Right hindlimb (tissue), 1 donor: ENCODE measurements around the gene CCDC150.
"Not testable (repeated sequence)": the region's sequence is repeated elsewhere in the genome, so short reads cannot be mapped to it uniquely, and the experiment has no call there.

Experiments used
- DNase-seq: peaks from one replicate; pipeline ENCODE4 v3.0.0-alpha.2; 2018

The CCDC150 gene

DNA sequence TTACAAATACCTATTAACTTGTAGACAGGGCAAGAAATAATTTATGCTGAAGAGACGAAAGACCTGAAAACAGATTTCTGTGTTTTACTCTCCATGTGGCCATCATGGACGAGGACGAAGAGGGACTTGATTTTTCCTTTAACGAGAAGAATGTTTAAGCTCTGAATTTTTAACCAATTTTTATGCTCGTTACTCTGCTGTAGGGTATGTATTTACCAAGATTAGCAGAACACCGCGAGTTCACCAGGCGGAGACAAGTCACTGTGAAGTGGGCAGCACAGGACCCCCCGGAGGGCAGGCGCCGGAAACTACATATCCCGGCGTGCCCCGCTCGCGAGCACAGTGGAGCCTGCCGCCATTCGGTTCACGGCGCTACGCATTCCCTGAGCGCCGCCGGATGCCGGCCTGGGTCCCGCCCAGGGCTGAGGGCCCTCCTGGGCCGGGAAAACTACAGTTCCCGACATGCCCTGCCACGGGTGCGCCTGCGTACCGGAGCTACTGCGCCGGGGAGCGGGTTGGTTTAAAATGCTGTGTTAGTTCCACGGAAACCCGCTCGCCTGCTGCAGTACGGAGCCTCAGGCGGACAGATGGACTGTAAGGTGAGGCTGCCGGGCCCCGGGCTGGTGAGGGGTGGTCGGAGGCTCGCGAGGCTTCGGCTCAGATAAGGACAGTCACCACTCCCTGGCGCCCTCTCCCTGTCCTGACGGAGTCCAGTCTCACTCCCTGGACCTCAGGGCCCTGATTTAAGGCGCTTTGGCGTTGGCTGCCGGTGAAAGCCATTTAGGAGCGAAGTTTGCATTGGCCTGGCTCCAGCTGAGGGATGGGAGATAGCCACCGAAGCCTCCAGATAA lies at the start of gene CCDC150:
TSS of gene CCDC150 (plus strand) at position 536 of the 851 bp plus-strand sequence. CDS start at position 588, 52 bp downstream.
- DNase-seq = peak; percentile 97

GRCh38 chr2:196590286-196590685 lies 49.2 kb upstream of the CCDC150 start:
- DNase-seq = no peak

DNA sequence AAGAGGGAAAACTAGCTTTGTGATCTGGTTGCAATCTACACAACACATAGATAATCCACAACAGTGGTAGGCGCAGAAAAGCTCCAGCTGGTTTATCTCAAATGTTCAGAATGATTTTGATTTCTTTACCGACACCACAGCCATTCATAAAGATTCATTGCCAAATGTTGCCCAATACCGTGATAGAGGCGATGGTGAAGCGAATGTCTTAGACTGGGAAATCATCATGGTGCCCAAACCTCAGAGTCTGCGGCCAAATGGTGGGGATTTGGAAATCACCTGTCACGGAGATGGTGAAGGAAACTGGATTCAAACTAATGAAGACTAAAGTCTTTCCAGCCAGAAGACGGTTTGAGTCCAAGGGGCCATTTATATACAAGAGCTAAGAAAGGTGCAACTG lies 48.5 kb upstream of the CCDC150 start:
- no peak for DNase-seq

- DNase-seq = no peak
Measured at GRCh38 chr2:196591621-196592022, 47.9 kb upstream of the CCDC150 start.

DNA sequence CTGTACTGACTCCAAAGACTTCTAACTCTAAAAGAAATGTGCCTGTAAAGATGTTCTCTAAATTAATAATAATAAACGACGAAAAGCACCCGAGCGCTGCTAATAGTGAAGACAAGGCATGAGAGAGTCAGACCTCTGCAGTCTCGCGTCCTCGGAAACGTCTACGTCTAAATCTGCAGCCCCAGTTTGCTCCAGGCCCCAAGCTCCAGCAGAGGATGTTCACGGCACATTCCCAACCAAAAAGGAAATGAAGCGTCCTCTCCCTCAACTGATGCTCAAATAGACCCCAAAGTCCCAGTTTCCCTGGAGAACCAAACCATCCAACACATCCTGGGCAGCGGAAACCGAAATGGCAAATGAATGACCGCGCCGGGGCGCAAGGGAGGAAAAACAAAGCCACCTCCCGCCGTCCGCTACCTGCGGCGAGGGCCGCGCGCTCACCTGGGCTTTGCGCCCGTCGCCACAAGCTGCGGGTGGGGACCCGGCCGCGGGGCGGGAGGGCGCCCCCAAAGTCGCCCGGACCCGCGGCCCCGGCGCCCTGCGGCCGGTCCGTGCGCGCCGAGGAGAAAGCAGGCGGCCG lies 47.1 kb upstream of the CCDC150 start:
- peak; percentile 57 for DNase-seq

DNA sequence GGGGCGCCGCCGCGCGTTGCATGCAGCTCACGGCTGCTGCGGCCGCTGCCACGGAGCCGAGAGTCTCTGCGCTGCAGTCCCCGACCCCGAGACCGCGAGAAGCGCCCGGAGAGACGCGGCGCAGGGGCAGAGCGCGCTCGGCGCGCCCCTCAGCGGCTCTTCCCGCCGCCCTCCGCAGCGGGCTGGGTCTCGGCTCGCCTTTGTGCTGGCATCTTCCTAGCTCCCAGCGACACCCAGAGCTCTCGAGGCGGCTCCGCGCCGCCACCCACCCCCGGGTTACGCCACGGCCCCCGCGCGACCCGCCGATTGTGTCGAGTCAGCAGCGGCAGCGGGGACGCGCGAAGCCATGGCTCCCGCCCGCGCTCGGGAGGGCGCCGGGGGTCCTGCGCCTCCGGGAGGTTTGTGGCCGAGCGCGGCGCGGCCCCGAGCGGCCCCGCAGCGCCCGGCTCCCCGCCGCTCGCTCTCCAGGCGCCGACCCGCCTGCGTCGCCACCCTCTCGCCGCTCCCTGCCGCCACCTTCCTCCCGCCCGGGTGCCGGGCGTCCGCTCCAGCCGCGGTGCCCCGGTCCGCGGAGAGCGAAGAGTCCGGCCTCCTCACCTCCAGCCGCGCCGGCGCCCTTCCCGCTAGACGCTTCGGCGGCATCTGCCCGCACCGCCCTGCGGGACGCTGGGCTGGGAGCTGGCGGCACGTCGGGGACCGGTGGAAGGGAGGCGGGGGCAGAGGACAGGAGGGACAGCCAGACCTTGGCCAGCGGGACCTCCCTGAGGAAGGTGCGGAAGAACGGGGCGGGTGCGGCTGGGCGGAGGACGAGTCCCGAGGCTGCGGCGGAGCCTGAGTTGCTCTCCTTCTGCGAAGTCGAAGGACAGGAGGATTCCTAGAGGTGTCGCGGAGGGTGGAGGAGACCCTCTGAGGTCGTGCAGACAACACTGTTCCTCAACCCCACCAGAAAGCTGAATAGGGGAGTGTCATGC lies 46.3 kb upstream of the CCDC150 start, which contains the start of gene HECW2:
TSS of gene HECW2 (minus strand) at position 644 of the 971 bp plus-strand sequence.
- peak; percentile 79 for DNase-seq

- no peak for DNase-seq
Measured at GRCh38 chr2:196594158-196594557, 45.4 kb upstream of the CCDC150 start.

DNA sequence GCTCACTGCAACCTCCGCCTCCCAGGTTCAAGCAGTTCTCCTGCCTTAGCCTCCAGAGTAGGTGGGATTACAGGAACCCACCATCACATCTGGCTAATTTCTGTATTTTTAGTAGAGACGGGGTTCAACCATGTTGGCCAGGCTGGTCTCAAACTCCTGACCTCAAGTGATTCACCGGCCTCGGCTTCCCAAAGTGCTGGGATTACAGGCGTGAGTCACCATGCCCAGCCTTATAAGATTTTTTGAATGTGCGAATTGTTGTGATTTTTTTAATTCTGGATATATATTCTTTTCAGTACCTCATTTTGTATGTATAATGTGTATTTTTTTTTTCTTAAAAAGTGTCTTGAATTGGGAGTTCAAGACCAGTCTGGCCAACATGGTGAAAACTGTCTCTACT lies 42.0 kb upstream of the CCDC150 start:
- no peak for DNase-seq

DNA sequence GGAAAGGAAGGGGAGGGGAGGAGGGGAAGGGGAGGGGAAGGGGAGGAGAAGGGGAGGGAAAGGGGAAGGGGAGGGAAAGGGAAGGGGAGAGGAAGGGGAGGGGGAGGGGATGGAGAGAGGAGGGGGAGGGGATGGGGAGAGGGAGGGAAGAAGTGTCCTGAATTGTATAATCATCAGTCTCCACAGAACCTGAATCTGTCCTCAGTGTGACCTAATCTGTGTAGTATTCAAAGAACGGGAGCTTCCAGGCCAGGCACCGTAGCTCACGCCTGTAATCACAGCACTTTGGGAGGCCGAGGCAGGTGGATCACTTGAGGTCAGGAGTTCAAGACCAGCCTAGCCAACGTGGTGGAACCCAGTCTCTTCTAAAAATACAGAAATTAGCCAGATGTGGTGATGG lies 41.1 kb upstream of the CCDC150 start:
- DNase-seq = no peak

- DNase-seq = no peak
Measured at GRCh38 chr2:196598846-196599245, 40.7 kb upstream of the CCDC150 start.

GRCh38 chr2:196601430-196602306 lies 37.8 kb upstream of the CCDC150 start:
- peak; percentile 58 for DNase-seq

DNA sequence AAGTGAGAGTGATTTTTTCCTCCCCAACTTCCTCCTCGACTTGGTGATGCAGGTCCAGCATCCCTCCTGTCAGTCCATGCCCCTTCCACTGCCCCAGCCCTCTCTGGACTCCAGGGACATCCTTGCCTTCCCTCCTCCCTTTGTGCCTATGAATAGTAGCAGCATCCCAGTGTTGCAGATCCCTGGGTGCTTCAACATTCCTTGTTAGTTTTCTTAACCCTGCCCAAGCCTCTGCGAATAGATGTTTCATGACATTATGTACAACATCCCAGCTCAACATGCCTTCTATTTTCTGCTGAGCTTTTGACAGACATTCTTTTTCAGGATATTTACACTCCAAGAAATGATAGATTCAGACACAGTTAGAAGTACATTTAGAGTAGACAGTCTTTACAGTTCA lies 35.3 kb upstream of the CCDC150 start:
- DNase-seq = no peak

DNA sequence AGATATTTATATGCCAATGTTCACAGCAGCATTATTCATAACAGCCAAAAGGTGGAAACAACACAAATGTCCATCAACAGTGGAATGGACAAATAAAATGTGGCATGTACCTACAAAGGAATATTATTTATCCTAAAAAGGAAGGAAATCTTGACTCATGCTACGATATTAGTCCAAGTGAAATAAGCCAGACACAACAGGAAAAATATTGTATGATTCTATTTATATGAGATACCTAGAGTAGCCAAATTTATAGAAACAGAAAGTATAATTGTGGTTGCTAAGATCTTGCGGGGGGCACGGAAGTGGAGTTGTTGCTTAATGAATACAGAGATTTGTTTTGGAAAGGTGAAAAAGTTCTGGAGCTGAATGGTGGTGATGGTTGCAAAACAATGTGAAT lies 33.0 kb upstream of the CCDC150 start:
- DNase-seq = no peak

GRCh38 chr2:196607073-196607472 lies 32.4 kb upstream of the CCDC150 start:
- no peak for DNase-seq

- not testable (repeated sequence) for DNase-seq
Measured at GRCh38 chr2:196607896-196608295, 31.6 kb upstream of the CCDC150 start.

DNA sequence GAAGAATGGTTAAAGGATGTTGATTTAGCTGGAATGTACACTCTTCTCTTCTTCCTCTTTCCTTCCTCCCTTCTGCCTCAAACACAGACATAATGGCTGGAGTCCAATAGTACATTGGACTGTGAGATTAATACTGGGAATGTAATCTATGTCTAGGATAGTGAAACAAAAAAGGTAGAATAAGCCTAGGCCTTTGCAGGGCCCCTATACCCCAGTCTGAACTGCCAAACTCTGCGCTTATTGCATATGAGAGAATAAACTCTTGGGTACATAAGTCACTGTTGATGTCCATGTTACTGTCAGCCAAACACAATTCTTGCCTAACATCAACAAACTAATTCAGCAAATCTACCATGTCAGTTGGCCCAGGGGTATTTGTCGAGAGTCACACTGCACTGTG lies 29.7 kb upstream of the CCDC150 start:
- no peak for DNase-seq

DNA sequence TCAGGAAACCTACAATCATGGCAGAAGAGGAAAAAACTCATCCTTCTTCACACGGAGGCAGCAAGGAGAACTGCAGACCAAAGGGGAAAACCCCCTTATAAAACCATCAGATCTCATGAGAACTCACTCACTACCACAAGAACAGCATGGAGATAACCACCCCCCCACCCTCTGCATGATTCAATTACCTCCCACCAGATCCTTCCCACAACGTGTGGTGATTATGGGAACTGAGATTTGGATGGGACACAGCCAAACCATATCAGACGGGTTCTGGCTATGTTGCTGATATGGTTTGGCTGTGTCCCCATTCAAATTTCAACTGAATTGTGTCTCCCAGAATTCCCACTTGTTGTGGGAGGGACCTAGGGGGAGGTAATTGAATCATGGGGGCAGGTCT lies 28.7 kb upstream of the CCDC150 start:
- no peak for DNase-seq

DNA sequence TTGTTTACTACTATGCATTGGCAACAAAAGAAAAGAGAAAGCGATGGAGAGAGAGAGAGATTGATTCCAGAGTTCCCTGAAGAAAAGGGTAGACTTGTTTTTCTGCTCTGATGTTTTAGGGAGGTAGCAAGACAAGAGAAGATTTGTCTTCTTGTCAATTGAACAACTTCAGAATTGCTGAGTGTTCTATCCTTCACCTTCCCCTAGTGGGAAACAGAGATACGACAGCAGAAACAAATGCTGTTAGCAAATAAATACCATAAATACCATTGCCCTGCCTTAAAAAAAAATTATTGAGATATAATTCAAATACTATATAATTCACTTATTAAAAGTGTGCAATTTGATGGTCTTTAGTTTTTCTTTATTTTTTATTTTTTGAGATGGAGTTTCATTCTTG lies 26.2 kb upstream of the CCDC150 start:
- DNase-seq = no peak

DNA sequence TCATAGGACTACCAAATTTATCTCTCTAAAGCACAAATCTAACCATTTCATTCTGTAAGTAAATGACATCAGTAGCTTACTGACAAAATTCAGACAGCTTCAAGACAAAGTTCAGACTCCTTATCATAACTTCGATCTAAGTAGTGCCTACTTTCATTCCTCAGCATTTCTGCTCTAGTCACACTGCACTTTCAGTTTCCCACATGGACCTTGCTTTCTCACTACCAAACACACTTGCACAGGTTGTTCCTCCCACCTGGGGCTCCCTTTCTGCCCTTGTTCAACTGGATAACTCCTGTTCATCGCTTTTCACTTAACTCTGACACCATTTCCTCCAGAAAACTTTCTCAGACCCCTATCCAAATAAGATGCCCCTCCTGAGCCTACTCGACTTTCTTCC lies 22.1 kb upstream of the CCDC150 start:
- DNase-seq = no peak

DNA sequence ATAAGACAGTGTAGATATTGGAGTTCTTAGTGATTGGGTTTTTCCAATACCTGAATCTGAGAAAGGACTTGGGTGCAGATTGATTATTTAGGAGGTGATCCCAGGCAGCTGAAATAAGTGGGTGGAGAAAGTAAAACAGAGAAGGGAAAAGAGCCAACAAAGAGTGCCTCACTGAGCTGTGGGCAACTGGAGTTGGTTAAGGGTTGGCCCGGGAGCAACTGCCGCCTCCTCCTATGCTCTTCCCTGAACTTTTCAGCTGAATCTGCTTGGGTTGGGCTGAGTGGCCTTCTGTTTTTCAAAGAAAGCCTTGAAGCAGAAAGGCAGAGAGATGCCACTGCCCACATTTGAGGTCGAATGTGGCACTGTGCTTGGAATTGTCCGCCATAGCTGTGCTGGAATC lies 20.9 kb upstream of the CCDC150 start:
- no peak for DNase-seq

DNA sequence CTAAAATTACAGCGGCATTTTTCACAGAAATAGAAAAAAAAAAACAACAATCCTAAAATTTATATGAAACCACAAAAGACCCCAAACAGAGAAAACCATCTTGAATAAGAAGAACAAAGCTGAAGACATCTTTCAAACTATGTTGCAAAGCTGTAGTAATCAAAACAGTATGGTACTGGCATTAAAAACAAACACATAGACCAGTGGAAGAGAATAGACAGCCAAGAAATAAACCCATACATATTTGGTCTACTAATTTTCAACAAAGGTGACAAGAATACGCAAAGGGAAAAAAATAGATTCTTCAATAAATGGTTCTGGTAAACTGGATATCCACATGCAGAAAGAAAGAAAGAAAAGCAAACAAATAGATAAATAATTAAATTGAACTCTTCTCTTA lies 9.0 kb upstream of the CCDC150 start:
- no peak for DNase-seq

DNA sequence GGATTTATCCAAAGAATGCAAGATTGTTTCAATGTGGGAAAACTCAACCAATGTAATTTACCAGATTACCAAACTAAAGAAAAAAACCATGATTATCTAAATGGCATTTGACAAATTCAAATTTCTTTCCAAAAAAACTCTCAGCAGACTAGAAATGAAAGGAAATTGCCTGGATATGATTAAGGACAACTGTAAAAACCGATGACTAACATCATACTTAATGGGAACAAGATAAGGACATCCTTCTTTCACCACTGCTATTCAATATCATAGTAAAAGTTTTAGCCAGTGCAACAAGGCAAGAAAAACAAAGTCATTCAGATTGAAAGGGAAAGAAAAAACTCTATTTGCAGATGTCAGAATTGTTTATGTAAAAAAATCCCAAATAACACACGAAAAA lies 4.4 kb upstream of the CCDC150 start:
- DNase-seq = no peak
